Stimulated activated CD8-positive, alpha-beta memory T cell treated with anti-CD3 and anti-CD28 coated beads, Interleukin-2, amount 100 ng/mL, for 48 hours (primary cell): ENCODE data around the gene NKX1-1.
A peak's percentile ranks its signal among the peaks of the same experiment; 100 is the strongest.

Source experiments
- DNase-seq, 2 donors: peaks; one replicate each; pipeline ENCODE4 v3.0.0-alpha.2; 2020; ENCODE audit warnings: low read depth in 2 of 2

NKX1-1 gene

GRCh38 chr4:1360423-1361283, 45.6 kb downstream of the NKX1-1 start:
- DNase-seq = no peak

GRCh38 chr4:1359976-1360375, 46.3 kb downstream of the NKX1-1 start:
- DNase-seq = no peak

- DNase-seq = no peak
Measured at GRCh38 chr4:1359144-1359501, 47.1 kb downstream of the NKX1-1 start.

GRCh38 chr4:1358421-1359143, 47.7 kb downstream of the NKX1-1 start:
- DNase-seq = no peak

- DNase-seq = no peak
Measured at GRCh38 chr4:1357356-1358248, 48.6 kb downstream of the NKX1-1 start.

GRCh38 chr4:1356181-1356998, 49.9 kb downstream of the NKX1-1 start:
- DNase-seq = peak; percentile 30 to 34

GRCh38 chr4:1355378-1355777, 50.9 kb downstream of the NKX1-1 start:
- no peak for DNase-seq

GRCh38 chr4:1354983-1355275, 51.3 kb downstream of the NKX1-1 start:
- no peak for DNase-seq

GRCh38 chr4:1354136-1354982, 51.9 kb downstream of the NKX1-1 start:
- DNase-seq = no peak

GRCh38 chr4:1353186-1354055, 52.8 kb downstream of the NKX1-1 start:
- DNase-seq = no peak
